Measurements from ENCODE around the gene DGAT2.

DNA sequence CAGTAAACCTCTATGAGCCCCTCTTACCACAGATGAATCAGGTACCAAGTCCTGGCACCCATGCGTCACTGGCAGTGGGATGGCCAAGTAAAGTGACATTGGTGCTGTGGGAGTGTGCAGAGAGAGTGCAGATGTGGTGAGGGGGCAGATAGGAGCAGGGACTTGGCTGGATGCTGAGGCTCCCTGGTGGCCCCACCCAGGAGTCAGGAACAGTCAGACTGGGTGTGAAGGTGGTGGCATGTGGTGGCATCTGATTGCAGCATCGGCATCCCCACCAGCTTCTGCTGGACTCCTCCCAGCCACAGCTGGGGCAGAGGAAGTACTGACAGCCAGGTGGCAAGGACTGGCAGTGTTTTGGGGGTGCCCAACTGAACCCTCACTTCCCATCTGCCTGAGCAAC is 11.4 kb downstream of the DGAT2 start:
- TF ChIP-seq, protein P1, sequence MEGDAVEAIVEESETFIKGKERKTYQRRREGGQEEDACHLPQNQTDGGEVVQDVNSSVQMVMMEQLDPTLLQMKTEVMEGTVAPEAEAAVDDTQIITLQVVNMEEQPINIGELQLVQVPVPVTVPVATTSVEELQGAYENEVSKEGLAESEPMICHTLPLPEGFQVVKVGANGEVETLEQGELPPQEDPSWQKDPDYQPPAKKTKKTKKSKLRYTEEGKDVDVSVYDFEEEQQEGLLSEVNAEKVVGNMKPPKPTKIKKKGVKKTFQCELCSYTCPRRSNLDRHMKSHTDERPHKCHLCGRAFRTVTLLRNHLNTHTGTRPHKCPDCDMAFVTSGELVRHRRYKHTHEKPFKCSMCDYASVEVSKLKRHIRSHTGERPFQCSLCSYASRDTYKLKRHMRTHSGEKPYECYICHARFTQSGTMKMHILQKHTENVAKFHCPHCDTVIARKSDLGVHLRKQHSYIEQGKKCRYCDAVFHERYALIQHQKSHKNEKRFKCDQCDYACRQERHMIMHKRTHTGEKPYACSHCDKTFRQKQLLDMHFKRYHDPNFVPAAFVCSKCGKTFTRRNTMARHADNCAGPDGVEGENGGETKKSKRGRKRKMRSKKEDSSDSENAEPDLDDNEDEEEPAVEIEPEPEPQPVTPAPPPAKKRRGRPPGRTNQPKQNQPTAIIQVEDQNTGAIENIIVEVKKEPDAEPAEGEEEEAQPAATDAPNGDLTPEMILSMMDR (IDR thresholded peaks at IDR 0.05): no peak
- TF ChIP-seq POLR2A (IDR thresholded peaks at IDR 0.05): no peak

Data from Peyer's patch (tissue), 4 donors.